NCI-H82 (cell line): Measurements from ENCODE around the gene NAXE.
"Not testable (repeated sequence)": the region's sequence is repeated elsewhere in the genome, so short reads cannot be mapped to it uniquely, and the experiment has no call there.

ENCODE experiments used
- DNase-seq: peaks from one replicate; lab custom pipeline; 2025; lab: John Stamatoyannopoulos, UW

Gene NAXE

DNA sequence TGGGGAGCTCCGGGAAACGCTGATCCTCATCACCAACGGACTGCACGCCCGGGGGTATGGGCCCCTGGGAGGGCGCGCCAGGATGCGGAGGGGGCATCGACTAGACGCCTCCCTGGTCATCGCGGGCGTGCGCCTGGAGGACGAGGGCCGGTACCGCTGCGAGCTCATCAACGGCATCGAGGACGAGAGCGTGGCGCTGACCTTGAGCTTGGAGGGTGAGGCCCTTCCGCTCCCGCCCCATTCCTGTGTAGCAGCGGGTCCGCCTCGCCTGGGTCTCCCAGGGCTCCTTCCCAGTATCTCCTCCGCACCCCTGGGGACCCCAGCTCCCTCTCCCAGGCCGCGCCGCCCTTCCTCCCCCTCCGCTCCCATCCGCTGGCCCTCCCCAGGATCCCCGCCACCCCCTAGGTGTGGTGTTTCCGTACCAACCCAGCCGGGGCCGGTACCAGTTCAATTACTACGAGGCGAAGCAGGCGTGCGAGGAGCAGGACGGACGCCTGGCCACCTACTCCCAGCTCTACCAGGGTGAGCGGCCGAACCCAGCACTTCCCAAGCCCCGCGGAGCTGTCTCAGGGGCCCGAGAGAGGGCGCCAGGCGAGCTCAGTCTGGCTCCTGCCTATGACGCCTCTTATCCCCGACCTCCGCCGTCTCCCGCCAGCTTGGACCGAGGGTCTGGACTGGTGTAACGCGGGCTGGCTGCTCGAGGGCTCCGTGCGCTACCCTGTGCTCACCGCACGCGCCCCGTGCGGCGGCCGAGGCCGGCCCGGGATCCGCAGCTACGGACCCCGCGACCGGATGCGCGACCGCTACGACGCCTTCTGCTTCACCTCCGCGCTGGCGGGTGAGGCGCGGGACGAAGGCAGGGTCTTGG lies 32.6 kb downstream of the NAXE start:
- DNase-seq: peak; percentile 92

GRCh38 chr1:156624814-156625435 lies 33.3 kb downstream of the NAXE start:
- peak; percentile 60 for DNase-seq

- DNase-seq: peak; percentile 87
These were observed 34.0 kb downstream of the NAXE start for GRCh38 chr1:156625436-156626078.

- DNase-seq: no peak
These were observed 34.5 kb downstream of the NAXE start for GRCh38 chr1:156626079-156626438.

GRCh38 chr1:156627313-156627880 lies 35.8 kb downstream of the NAXE start:
- DNase-seq: peak; percentile 89

DNA sequence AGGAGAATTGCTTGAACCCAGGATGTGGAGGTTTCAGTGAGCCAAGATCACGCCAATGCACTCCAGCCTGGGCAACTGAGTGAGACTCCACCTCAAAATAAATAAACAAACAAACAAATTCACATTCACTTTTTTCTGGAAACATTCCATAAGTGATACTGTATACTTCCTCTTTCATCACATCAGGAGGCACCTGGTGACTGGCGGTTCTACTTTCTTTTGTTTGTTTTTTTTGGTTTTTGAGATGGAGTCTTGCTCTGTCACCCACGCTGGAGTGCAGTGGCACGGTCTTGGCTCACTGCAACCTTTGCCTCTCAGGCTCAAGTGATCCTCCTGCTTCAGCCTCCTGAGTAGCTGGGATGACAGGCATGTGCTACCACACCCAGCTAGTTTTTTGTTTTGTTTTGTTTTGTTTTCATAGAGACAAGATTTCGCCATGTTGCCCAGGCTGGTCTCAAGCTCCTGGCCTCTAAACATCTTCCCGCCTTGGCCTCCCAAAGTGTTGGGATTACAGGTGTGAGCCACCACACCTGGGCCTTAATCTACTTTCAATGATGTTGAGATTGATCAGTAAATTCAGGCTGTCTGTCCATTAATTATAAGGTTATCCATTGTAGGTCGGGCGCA lies 38.4 kb downstream of the NAXE start:
- no peak for DNase-seq

DNA sequence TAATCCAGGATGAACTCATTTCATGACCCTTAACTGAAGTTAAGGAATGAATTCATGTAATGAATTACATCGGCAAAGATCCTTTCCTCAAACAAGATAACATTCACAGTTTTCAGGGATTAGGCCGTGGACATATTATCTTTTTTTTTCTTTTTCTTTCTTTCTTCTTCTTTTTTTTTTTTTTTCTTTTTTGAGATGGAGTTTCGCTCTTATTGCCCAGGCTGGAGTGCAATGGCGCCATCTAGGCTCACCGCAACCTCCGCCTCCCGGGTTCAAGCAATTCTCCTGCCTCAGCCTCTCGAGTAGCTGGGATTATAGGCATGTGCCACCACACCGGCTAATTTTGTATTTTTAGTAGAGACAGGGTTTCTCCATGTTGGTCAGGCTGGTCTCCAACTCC lies 39.6 kb downstream of the NAXE start:
- DNase-seq: not testable (repeated sequence)

DNA sequence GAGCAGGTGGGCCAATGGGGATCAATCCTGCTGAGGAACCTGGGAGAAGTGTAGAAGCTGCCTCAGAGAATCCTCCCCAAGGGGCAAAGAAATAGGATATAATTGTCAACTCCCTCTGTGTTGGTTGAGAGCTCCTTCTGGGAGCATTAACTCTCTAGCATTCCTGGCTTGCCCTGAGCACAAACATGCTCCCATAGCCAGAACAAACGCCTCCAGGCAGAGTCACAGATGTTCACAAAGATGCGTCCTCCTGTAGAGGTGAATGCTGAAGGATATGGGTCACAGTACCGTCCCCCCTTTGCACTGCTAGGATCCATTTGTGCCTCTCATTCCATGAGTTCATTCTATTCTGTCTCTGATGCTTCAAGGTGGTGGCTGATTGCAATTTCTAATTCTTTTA lies 40.8 kb downstream of the NAXE start:
- DNase-seq: no peak

GRCh38 chr1:156638189-156638985 lies 46.8 kb downstream of the NAXE start:
- DNase-seq: no peak

- no peak for DNase-seq
These were observed 48.1 kb downstream of the NAXE start for GRCh38 chr1:156639601-156640101.

DNA sequence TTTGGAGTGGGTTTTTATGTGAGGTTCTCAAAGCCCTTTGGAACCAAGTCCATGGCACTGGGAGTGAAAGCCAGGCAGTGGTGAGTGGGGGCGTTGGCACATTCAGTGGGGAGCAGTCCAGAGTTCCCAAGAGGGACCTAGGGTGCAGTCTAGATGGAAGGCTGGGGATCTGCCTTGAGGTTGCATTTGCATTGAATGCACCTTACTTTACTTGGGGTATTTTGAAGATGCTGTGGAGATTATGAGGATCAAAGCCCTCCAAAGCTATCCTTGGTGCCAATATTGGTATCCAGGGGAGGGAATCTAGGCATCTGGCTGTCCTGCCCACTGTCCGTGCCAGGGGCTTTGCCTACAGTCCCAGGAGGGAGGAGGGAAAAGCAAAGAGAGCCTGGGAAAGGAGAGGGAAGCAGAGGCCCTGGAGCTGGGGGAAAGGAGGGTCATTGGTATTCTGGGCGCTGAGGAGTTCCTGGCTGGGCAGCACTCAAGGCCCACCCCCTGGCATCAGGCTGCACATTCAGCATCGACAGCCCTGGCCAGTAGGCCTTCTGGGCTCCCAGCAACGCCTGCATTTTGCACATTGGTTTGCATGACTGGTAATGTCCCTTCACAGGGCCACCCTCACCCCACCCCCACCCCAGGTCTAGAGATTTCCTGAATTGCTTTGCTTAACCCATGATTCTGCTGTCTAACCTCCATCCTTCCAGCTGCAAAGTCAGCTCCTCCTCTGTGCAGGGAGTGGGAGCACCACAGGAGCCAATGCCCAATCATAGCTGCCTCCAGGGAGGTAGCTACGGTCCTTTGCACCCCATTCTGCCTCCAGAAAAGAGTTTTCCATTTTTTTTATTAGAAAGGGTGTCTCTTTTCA lies 49.5 kb downstream of the NAXE start:
- DNase-seq: no peak

DNA sequence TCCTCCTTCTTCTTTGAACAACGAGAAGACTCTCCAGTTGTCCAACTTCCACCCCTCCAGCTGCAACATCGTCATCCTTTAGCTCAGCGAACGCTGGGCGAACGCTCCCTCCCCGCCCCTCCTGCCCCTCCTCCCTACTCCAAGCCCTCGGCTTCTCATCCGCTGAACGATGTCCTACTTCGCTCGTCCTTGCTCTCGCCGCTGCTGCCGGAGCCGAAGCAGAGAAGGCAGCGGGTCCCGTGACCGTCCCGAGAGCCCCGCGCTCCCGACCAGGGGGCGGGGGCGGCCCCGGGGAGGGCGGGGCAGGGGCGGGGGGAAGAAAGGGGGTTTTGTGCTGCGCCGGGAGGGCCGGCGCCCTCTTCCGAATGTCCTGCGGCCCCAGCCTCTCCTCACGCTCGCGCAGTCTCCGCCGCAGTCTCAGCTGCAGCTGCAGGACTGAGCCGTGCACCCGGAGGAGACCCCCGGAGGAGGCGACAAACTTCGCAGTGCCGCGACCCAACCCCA lies 50.2 kb downstream of the NAXE start, which contains the start of gene BCAN:
BCAN (plus strand) TSS at position 357 of the 504 bp plus-strand sequence. CDS start 3,938 bp downstream, outside the sequence.
- DNase-seq: peak; percentile 86

GRCh38 chr1:156642265-156643048 lies 50.9 kb downstream of the NAXE start:
- DNase-seq: no peak

DNA sequence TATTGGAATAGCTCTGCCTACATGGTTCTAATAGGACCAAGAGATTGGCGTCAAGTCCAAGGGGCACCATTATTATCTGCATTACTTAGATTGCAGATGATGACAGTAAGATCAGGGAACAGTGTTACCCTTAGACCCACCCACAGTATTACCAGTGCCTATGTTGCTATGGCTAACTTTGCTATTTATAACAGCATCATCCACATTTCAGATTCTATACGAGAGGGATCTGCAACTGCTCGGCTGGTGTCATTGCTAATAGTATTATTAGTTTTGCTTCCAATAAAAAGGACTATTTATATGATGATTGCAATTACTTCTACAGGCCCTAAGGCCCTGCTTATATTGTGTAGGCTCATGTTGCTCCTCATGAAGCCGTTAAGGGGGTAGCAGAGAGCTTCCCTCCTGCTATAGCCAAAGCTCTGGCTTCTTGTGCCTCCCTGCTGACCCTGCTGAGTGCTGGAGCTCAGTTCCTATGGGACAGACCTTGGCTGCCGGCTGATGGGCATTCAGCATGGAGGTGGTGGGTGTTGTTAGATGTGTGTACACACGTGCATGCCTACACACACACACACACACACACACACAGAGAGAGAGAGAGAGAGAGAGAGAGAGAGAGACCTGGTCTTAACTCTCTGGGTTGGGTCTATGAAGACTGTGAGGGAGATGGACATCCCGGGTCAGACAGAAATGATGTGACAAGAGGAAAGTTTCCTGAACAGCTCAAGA lies 51.6 kb downstream of the NAXE start:
- DNase-seq: no peak

GRCh38 chr1:156643778-156644092 lies 52.2 kb downstream of the NAXE start:
- DNase-seq: no peak
